Measurements from ENCODE around the gene OR5A1.

OR5A1 gene

GRCh38 chr11:59416613-59417012 is 19.7 kb upstream of the OR5A1 start:
- no peak for TF ChIP-seq CTCF (IDR thresholded peaks at IDR 0.05; ENCODE audit: borderline replicate concordance, insufficient read depth, low read depth, low read length)
- H3K4me3 ChIP-seq (ENCODE audit: low read depth, low read length), result no peak overlapping the region

- no peak for TF ChIP-seq CTCF (IDR thresholded peaks at IDR 0.05; ENCODE audit: borderline replicate concordance, insufficient read depth, low read depth, low read length)
- H3K4me3 ChIP-seq (ENCODE audit: low read depth, low read length), result no peak overlapping the region
Measured at GRCh38 chr11:59417023-59417422, 19.2 kb upstream of the OR5A1 start.

- H3K4me3 ChIP-seq (ENCODE audit: low read depth, low read length), result no peak overlapping the region
- no peak for TF ChIP-seq CTCF (IDR thresholded peaks at IDR 0.05; ENCODE audit: borderline replicate concordance, insufficient read depth, low read depth, low read length)
Measured at GRCh38 chr11:59418156-59418555, 18.1 kb upstream of the OR5A1 start.

GRCh38 chr11:59423835-59424234 is 12.4 kb upstream of the OR5A1 start:
- no peak overlapping the region for H3K4me3 ChIP-seq (ENCODE audit: low read depth, low read length)
- no peak for TF ChIP-seq CTCF (IDR thresholded peaks at IDR 0.05; ENCODE audit: borderline replicate concordance, insufficient read depth, low read depth, low read length)

- no peak for TF ChIP-seq CTCF (IDR thresholded peaks at IDR 0.05; ENCODE audit: borderline replicate concordance, insufficient read depth, low read depth, low read length)
- H3K4me3 ChIP-seq (ENCODE audit: low read depth, low read length), result no peak overlapping the region
Measured at GRCh38 chr11:59425131-59425530, 11.1 kb upstream of the OR5A1 start.

GRCh38 chr11:59426361-59427067 is 9.8 kb upstream of the OR5A1 start, which contains the start of gene OR5A2:
TSS of gene OR5A2 (minus strand) at chr11:59426413. CDS start at chr11:59422953, 3,460 bp downstream.
- no peak for TF ChIP-seq CTCF (IDR thresholded peaks at IDR 0.05; ENCODE audit: borderline replicate concordance, insufficient read depth, low read depth, low read length)
- H3K4me3 ChIP-seq (ENCODE audit: low read depth, low read length), result no peak within 1 kb of the TSS

GRCh38 chr11:59427068-59427382 is 9.2 kb upstream of the OR5A1 start:
- TF ChIP-seq CTCF (IDR thresholded peaks at IDR 0.05; ENCODE audit: borderline replicate concordance, insufficient read depth, low read depth, low read length), result no peak

More at GRCh38 chr11:59427068-59427382, 9.2 kb upstream of the OR5A1 start:
- no peak overlapping the region for H3K4me3 ChIP-seq (ENCODE audit: low read depth, low read length)
